IMR-90 (cell line): Measurements from ENCODE around the gene RNF149. TPM values are rescaled to one million over a fixed set of nuclear protein-coding genes. Genes with fewer than 3 reads are reported as not detected.
"Not testable (repeated sequence)": the region's sequence is repeated elsewhere in the genome, so short reads cannot be mapped to it uniquely, and the experiment has no call there.

Experiments used
- ATAC-seq: fragments of 200-7000 bp; cut with Tn5 transposase; 2 replicates; pipeline ENCODE4 v1.9.1; 2020; ENCODE audit warnings: low read depth, mild to moderate bottlenecking, moderate library complexity
- BruUV-seq: library from RNA; stranded (reverse); fragments of 400-500 nt; replicated peaks from 2 replicates; lab custom pipeline; 2021; lab: Mats Ljungman, UMichigan
- CTCF ChIA-PET: fragments of 300-600 bp; formaldehyde crosslinking; extraction: SDS; loops from one replicate; lab custom pipeline; 2021; ENCODE audit warnings: antibody characterized with exemption; lab: Yijun Ruan, JAX
- POLR2A ChIA-PET: fragments of 300-600 bp; sonication (Branson Sonifier 250); formaldehyde crosslinking; loops from one replicate; lab custom pipeline; 2022; ENCODE audit warnings: antibody characterized with exemption; ENCODE audit not compliant: unreplicated experiment; lab: Charles Lee
- DNase-seq: peaks from one replicate; pipeline ENCODE4 v3.0.0; 2013
- H2AFZ ChIP-seq: replicated peaks from 2 replicates; pipeline ENCODE3; 2013; ENCODE audit warnings: low read length, mild to moderate bottlenecking; ENCODE audit not compliant: poor library complexity
- H2AK5ac ChIP-seq: 2 replicates; pipeline ENCODE4 v1.6.1; 2013; ENCODE audit warnings: low read depth, low read length, inconsistent platforms
- H2AK9ac ChIP-seq: replicated peaks from 2 replicates; pipeline ENCODE3; 2013; ENCODE audit warnings: mild to moderate bottlenecking, low read depth, low read length, moderate library complexity; ENCODE audit not compliant: poor library complexity
- H2BK120ac ChIP-seq: 2 replicates; pipeline ENCODE4 v1.6.1; 2013; ENCODE audit warnings: low read depth, low read length, inconsistent platforms
- H2BK15ac ChIP-seq: 3 replicates; pipeline ENCODE4 v1.6.1; 2013; ENCODE audit warnings: low read depth, low read length, inconsistent platforms
- H2BK20ac ChIP-seq: 2 replicates; pipeline ENCODE4 v1.6.1; 2013; ENCODE audit warnings: low read depth, mild to moderate bottlenecking, inconsistent platforms, low read length, moderate library complexity
- H2BK5ac ChIP-seq: 2 replicates; pipeline ENCODE4 v1.6.1; 2013; ENCODE audit warnings: mild to moderate bottlenecking, low read depth, low read length, inconsistent platforms; ENCODE audit not compliant: poor library complexity, severe bottlenecking
- H3K14ac ChIP-seq: replicated peaks from 2 replicates; pipeline ENCODE4 v1.6.1; 2013; ENCODE audit warnings: low read depth, low read length, inconsistent platforms
- H3K18ac ChIP-seq: 2 replicates; pipeline ENCODE4 v1.6.1; 2013; ENCODE audit warnings: low read depth, low read length, control low read depth
- H3K23ac ChIP-seq: 2 replicates; pipeline ENCODE4 v1.6.1; 2013; ENCODE audit warnings: low read depth, low read length, inconsistent platforms
- H3K27ac ChIP-seq: 2 replicates; pipeline ENCODE4 v1.5.1; 2013; ENCODE audit warnings: mild to moderate bottlenecking, control low read depth, low read length; ENCODE audit not compliant: insufficient read depth
- H3K27me3 ChIP-seq: 2 replicates; pipeline ENCODE4 v1.6.1; 2013; ENCODE audit warnings: low read length; ENCODE audit not compliant: control insufficient read depth, insufficient read depth
- H3K36me3 ChIP-seq: 2 replicates; pipeline ENCODE4 v1.6.1; 2013; ENCODE audit warnings: low read length, mixed read lengths; ENCODE audit not compliant: control insufficient read depth, insufficient read depth
- H3K4ac ChIP-seq: 2 replicates; pipeline ENCODE4 v1.6.1; 2013; ENCODE audit warnings: low read depth, low read length, inconsistent platforms
- H3K4me1 ChIP-seq: 2 replicates; pipeline ENCODE4 v1.6.1; 2013; ENCODE audit warnings: low read length, mixed read lengths; ENCODE audit not compliant: control insufficient read depth, insufficient read depth
- H3K4me2 ChIP-seq: 2 replicates; pipeline ENCODE4 v1.6.1; 2013; ENCODE audit warnings: low read depth, mild to moderate bottlenecking, control low read depth, low read length, moderate library complexity
- H3K4me3 ChIP-seq: 2 replicates; pipeline ENCODE4 v1.5.1; 2013; ENCODE audit warnings: low read depth, mild to moderate bottlenecking, control low read depth, low read length, moderate library complexity; ENCODE audit not compliant: insufficient read depth
- H3K56ac ChIP-seq: 2 replicates; pipeline ENCODE4 v1.6.1; 2013; ENCODE audit warnings: low read length, inconsistent platforms; ENCODE audit not compliant: insufficient read depth; ENCODE audit errors: extremely low read depth
- H3K79me1 ChIP-seq, 2 experiments: 2 replicates each; pipeline ENCODE4 v1.6.1; 2013; ENCODE audit warnings: low read length in 2 of 2, inconsistent platforms in 1 of 2, low read depth in 1 of 2
- H3K9ac ChIP-seq: 2 replicates; pipeline ENCODE4 v1.6.1; 2013; ENCODE audit warnings: low read depth, low read length, control low read depth
- H3K9me1 ChIP-seq: 2 replicates; pipeline ENCODE4 v1.6.1; 2013; ENCODE audit warnings: low read length, inconsistent platforms; ENCODE audit not compliant: insufficient read depth
- H3K9me3 ChIP-seq: 2 replicates; pipeline ENCODE4 v1.6.1; 2013; ENCODE audit warnings: low read length; ENCODE audit not compliant: control insufficient read depth, insufficient read depth
- H4K20me1 ChIP-seq: 2 replicates; pipeline ENCODE4 v1.6.1; 2013; ENCODE audit warnings: low read length, inconsistent platforms; ENCODE audit not compliant: insufficient read depth
- H4K5ac ChIP-seq: 2 replicates; pipeline ENCODE4 v1.6.1; 2013; ENCODE audit warnings: mild to moderate bottlenecking, low read depth, low read length, control low read depth
- H4K8ac ChIP-seq, 2 experiments: 2 replicates each; pipeline ENCODE4 v1.6.1; 2013; ENCODE audit warnings: low read depth in 2 of 2, low read length in 2 of 2, control low read depth in 1 of 2, inconsistent platforms in 1 of 2
- H4K91ac ChIP-seq: 2 replicates; pipeline ENCODE4 v1.6.1; 2013; ENCODE audit warnings: low read depth, low read length, inconsistent platforms; ENCODE audit not compliant: insufficient read depth
- CEBPB ChIP-seq: IDR thresholded peaks from 2 replicates; pipeline ENCODE4 v1.6.1; 2012; ENCODE audit warnings: low read depth, low read length, improper control_type of control experiment
- WGBS, 2 experiments: methylation state at CpG; one replicate each; pipeline versions ENCODE4 v1.1.5 to v1.1.7; 2013; ENCODE audit warnings: missing lambda C conversion rate in 2 of 2; ENCODE audit not compliant: insufficient read length in 1 of 2; ENCODE audit errors: extremely low coverage in 2 of 2; 5-methylcytosine and 5-hydroxymethylcytosine counted together
- dilution Hi-C: fragments of 300-500 bp; cut with HindIII; formaldehyde crosslinking; loops from one replicate; pipeline ENCODE4 v1.14.3; 2018; ENCODE audit warnings: low sequenced_read_pairs; ENCODE audit not compliant: unreplicated experiment
- in situ Hi-C: fragments of 300-500 bp; cut with MboI; formaldehyde crosslinking; loops from 3 replicates; pipeline ENCODE4 v1.14.3; 2019; ENCODE audit warnings: low sequenced_read_pairs, inconsistent platforms, mixed read lengths
- intact Hi-C: fragments of 100-400 bp; cut with micrococcal nuclease; formaldehyde crosslinking; loops from 2 replicates; pipeline ENCODE4 v1.10.0; 2022
- polyA plus RNA-seq, 3 experiments: library from polyadenylated mRNA; depleted of rRNA; stranded (reverse); fragments of >200 nt; gene quantifications; 2 replicates each; pipeline ENCODE4 v1.2.3, GENCODE V29; 2012; ENCODE audit warnings: low replicate concordance in 1 of 3
- total RNA-seq: library from RNA; depleted of rRNA; stranded (reverse); fragments of >200 nt; gene quantifications from 2 replicates; pipeline ENCODE4 v1.2.3, GENCODE V29; 2012

RNF149 gene
- total and polyA plus RNA-seq, 2 of the 4 experiments (the other 2 are of a cell fraction), result 14.5 to 18.6 TPM

- TF ChIP-seq CEBPB, result no peak
Observed at GRCh38 chr2:101238930-101239759, 69.4 kb downstream of the RNF149 start (continued).

- H2BK5ac ChIP-seq, H3K36me3 ChIP-seq, H2AFZ ChIP-seq, H2BK120ac ChIP-seq, H3K4me1 ChIP-seq, POLR2A ChIA-PET, ATAC-seq, DNase-seq, H4K20me1 ChIP-seq, H2AK9ac ChIP-seq, intact Hi-C loops, BruUV-seq, H4K8ac ChIP-seq, dilution Hi-C loops, H3K9me3 ChIP-seq, H3K23ac ChIP-seq, H2BK20ac ChIP-seq, H3K4ac ChIP-seq, H3K9me1 ChIP-seq, H3K4me2 ChIP-seq, H3K27me3 ChIP-seq, H3K27ac ChIP-seq, CTCF ChIA-PET, H3K18ac ChIP-seq, H2BK15ac ChIP-seq, H2AK5ac ChIP-seq, H3K79me1 ChIP-seq, H3K4me3 ChIP-seq, H3K56ac ChIP-seq, H3K14ac ChIP-seq, H4K91ac ChIP-seq, H4K5ac ChIP-seq, H3K9ac ChIP-seq, in situ Hi-C loops: not testable (repeated sequence)
- WGBS, 2 experiments, result no CpG with 5 or more reads among the region's 5 CpGs
Observed at GRCh38 chr2:101237944-101238343, 70.6 kb downstream of the RNF149 start.

DNA sequence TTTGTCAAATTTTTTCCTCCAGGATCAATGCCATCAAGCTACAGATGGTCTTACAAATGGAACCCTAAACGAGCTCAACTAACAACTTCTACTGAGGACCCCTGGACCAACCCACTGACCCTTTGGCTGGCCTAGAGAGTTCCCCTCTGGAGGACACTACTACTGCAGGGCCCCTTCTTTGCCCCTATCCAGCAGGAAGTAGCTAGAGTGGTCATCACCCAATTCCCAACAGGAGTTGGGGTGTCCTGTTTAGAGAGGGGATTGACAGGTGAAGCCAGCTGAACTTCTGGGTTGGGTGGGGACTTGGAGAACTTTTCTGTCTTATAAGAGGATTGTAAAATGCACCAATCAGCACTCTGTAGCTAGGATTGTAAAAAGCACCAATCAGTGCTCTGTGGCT, 72.5 kb downstream of the RNF149 start:
- H3K9me3 ChIP-seq, H3K4me3 ChIP-seq, H3K36me3 ChIP-seq, H2BK5ac ChIP-seq, H4K5ac ChIP-seq, H2BK15ac ChIP-seq, H3K9me1 ChIP-seq, H2BK20ac ChIP-seq, intact Hi-C loops, H3K18ac ChIP-seq, H2AK5ac ChIP-seq, BruUV-seq, H4K91ac ChIP-seq, in situ Hi-C loops, H3K4ac ChIP-seq, H3K4me1 ChIP-seq, H3K4me2 ChIP-seq, H3K9ac ChIP-seq, DNase-seq, POLR2A ChIA-PET, H4K20me1 ChIP-seq, H3K14ac ChIP-seq, H3K23ac ChIP-seq, dilution Hi-C loops, H3K56ac ChIP-seq, H2BK120ac ChIP-seq, H3K79me1 ChIP-seq, H2AFZ ChIP-seq, H2AK9ac ChIP-seq, H4K8ac ChIP-seq, H3K27me3 ChIP-seq, H3K27ac ChIP-seq, ATAC-seq: not testable (repeated sequence)
- CTCF ChIA-PET, result interaction anchor here (0.6 kb wide), 1 partner anchor 12 kb away, joined by 3 read pairs; no protein-coding TSS in a partner anchor
- WGBS, 2 experiments, result no CpG with 5 or more reads among the region's 1 CpG
